GM12872 (cell line): ENCODE results near the gene DAB2IP.

Source experiments
- TF ChIP-seq, protein P1 (sequence below): IDR thresholded peaks from 3 replicates; pipeline ENCODE4 v1.5.1; 2011; ENCODE audit warnings: low read depth, mild to moderate bottlenecking, low read length, moderate library complexity; ENCODE audit not compliant: insufficient read depth

Gene DAB2IP

GRCh38 chr9:121746866-121747265 is 95.4 kb downstream of the DAB2IP start:
- TF ChIP-seq, protein P1, sequence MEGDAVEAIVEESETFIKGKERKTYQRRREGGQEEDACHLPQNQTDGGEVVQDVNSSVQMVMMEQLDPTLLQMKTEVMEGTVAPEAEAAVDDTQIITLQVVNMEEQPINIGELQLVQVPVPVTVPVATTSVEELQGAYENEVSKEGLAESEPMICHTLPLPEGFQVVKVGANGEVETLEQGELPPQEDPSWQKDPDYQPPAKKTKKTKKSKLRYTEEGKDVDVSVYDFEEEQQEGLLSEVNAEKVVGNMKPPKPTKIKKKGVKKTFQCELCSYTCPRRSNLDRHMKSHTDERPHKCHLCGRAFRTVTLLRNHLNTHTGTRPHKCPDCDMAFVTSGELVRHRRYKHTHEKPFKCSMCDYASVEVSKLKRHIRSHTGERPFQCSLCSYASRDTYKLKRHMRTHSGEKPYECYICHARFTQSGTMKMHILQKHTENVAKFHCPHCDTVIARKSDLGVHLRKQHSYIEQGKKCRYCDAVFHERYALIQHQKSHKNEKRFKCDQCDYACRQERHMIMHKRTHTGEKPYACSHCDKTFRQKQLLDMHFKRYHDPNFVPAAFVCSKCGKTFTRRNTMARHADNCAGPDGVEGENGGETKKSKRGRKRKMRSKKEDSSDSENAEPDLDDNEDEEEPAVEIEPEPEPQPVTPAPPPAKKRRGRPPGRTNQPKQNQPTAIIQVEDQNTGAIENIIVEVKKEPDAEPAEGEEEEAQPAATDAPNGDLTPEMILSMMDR = no peak

GRCh38 chr9:121748074-121748473 is 96.6 kb downstream of the DAB2IP start:
- TF ChIP-seq, protein P1 = no peak

DNA sequence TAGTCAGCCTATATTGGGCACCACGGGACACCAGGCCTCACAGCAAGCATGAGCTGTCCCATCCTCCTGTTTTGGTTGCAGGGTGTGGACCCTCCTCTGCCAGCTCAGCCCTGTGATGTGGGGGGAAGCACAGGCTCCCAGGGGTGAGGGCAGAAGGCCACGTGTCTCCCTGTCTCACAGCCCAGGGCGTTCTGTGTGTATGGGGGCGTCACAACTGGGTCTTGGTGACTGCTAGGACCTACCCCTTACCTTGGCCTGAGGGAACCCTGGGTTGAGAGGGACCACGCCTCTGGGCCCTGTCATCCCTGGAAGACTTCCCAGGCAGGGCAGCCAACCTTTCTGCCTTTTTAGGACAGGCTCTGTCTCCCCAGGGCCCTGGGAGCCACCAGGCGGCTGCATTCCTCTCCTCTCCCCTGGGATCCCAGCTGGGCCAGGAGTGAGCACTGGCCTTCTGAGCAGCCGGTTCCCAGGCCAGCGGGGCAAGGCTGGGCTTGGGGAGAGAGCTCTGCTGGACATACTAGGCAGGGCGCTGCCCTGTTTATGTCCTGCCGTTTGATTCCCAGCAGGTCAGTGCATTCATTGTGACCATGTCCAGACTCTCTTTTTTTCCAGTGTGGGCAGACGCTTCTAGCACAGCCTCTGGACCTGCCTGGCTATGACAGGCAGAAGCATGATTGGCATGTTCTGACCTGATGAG is 97.4 kb downstream of the DAB2IP start:
- TF ChIP-seq, protein P1 = no peak

DNA sequence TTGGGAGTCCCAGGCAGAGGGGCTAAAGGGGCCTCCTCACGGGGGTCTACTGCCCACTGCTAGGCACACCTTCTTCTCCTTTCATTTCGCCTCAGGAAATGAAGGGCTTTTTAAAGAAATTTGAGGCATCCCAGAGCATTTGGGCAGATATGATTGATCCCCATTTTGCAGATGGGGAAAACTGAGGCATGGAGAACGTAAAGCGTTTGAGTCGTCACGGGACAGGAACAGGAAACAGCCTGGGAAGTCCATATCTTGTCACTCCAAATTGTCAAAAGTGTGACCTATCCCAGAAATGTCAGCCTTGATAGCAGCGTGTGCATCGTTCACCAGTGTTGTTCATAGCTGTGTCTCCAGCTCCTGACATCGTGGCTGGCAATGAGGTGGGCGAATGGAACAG is 98.2 kb downstream of the DAB2IP start:
- TF ChIP-seq, protein P1 = no peak

DNA sequence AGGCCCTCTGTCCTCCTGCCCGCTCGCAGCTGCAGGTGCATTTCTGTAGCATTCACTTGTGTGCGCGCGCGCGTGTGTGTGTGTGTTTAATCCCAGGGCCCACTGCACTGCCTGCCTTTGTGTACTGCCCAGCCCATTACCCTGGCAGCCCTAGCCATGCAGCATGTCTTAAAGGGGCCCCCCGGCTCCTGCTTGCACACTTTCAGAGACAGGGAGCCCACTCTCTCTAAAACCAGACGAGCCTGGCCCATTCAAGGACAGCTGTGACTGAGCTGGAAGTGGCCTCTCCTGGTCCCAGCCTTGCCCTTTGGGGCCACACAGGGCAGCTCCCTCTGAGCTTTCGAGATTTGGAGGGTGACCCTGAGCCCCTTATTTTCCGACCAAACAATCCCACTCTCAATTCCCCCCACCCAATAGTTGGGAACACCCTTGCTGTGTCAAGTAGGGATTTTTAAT is 98.9 kb downstream of the DAB2IP start:
- TF ChIP-seq, protein P1 = no peak

GRCh38 chr9:121750715-121751623 is 99.5 kb downstream of the DAB2IP start:
- TF ChIP-seq, protein P1 = no peak

DNA sequence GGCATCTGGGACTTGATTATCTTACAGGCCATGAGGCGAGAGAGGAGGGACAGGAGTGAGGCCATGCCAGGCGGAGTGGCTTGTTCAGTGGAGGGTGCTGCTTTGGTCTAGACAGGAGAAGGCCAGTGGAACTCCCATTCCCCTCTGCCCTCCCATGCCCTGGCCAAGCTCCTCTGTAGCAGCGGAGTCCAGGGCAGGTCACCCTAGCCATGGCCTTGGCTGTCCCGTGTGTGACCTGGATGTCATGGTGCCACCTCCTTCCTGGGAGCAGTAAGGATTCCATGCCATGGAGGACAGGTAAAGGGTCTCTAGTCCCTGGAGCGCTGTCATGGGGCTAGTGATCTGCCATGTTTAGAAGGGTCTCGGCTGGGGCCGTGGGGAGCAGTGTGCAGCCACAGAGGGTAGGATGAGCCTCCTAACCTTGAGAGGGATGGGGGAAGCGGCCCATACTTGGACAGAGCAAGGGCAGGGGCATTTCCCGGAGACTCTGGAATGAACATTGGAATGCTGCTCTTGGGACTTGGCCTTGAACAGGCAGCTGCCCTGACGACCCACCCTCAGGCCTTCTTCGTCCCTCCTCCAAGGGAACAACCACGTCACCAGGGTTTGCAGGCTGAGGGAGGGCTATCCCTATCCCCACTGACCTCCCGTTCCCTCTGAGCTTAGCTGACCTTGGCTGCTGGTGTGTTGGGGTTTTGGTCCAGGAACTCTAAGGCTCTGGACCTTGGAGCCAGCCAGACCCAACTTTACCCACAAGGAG is 100.4 kb downstream of the DAB2IP start:
- TF ChIP-seq, protein P1 = no peak
